GM21390 (cell line): Measurements from ENCODE around the gene ZMIZ1.

ENCODE experiments used
- ATAC-seq: cut with Tn5 transposase; IDR thresholded peaks from one replicate; pipeline ENCODE4 v1.9.1; 2021; ENCODE audit not compliant: unreplicated experiment

Gene ZMIZ1

DNA sequence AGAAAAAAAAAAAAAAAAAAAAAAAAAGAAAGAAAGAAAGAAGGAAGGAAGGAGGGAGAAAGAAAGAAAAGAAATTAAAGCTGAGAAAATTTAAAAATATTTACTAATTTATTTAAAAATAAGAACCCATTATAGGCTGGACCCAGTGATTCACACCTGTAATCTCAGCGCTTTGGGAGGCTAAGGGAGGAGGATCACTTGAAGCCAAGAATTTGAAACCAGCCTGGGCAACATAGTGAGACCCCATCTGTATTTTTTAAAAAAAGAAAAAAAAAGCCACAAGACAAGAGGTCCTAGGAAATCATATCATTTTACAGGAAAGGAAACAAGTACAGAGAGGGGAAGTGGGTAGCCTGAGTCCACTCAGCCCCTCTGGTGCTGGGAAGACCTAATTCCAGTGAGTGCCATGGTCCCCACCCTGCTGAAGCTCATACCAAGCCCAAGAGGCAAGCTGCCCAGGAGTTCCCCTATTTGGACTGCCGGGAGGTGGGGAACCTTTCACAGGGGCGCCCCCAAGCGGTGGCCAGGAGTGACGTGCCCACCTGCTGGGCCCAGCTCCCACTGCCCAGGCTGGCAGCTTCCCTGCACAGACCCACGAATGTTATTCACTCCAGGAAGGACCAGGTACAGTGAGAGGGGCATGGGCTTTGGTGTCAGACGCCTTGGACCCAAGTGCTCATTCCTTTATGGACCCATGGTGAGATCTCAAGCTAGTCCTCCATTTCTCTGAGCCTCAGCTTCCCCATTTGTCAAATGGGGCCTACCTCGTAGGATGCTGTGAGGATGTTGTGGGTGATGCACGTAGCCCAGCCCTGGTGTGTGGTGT, 133.6 kb downstream of the ZMIZ1 start:
- no peak for ATAC-seq

DNA sequence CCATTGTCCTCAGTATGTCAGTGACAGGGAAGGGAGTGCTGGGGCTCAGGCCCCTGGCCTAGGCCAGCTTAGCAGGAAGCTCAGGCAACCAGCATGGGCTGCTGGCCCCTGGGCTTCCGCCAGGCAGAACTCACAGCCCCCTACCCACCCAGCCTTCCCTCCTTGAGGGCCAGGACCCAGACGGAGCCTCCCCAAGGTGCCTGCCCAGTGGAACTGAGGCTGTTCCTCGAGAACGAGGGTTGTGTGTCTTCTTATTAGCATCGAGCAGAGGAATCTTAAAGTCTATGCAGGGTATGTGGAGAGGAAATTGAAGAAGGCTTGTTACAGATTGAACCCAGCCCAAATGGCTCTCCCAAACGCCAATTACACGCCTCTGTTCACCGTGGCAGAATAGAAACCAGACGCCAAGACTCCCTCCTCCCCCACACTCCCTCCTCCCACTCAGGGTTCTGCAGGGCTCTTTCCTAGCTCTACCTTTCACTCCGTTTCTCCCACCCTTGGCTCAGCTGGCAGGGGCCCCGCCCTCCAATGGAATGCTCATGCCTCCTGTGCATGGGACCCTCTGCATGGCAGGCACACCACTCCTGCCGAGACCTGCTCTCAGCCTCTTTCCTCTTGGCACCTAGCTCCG, 134.4 kb downstream of the ZMIZ1 start:
- ATAC-seq = no peak

DNA sequence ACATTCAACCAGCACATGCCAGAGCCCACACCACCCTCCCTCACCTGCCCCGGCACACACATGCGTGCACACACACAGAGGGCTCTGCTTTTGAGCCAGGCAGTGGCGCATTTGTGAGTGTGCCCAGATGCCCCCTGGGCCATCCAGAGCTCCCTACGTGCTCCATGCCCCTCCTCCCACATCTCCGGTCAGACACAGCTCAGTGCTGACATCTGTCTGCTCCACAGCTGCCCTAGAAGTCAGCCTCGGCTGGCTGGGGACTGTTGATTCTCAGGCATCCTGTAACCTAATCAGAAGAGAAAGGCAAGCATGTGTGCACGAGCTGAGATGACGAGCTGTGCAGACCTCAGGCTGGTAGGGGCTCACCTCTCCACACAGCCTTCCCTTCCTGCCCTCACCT, 135.1 kb downstream of the ZMIZ1 start:
- ATAC-seq = no peak

DNA sequence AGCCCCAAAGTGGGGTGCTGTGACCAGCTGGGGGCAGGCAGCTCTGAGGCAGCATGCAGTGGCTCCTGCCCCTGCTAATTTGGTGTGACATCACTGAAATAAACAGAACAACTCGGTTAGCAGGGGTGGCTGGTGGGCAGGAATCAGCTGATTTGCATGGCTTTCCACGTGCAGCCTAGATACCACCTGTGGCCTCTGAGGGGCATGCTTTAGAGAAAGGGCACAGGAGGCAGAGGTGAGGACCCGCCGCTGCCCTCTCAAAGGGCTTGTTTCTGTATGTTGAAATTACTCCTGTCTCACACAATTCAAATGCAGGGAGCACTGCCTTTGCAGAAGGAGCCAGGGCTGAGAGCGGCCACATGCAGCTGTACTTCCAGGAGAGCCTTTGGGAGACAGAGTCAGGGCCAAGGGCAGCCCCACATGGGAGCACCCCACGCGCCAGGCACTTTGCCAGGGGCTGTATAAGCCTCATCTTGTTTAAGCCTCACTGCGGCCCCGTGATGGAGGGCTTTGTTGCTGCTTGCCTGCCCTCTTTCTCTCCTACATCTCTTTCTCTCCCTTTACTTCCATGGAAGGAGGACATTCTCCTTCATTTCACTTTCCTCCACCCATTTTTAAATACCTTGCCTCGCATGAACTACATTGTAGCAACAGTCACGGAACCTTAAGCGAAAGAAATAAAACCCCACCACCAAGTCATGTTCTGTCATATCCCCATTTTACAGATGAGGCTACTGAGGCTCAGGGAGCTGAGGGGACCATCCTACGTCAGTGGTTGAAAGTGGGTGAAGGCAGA, 137.7 kb downstream of the ZMIZ1 start:
- ATAC-seq = no peak

DNA sequence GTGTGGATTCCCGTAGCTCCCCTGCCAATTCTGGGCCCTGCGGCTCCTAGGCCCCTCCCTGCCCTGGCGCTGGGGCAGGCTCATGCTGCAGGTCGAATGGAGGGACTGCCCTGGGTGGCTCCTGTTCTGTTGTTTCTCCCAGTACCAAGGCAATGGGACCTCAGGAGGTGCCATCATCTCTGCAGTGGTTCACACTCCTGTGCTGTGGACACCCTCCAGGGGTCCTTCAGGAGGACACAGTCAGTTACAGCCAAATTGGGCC, 138.3 kb downstream of the ZMIZ1 start:
- no peak for ATAC-seq

DNA sequence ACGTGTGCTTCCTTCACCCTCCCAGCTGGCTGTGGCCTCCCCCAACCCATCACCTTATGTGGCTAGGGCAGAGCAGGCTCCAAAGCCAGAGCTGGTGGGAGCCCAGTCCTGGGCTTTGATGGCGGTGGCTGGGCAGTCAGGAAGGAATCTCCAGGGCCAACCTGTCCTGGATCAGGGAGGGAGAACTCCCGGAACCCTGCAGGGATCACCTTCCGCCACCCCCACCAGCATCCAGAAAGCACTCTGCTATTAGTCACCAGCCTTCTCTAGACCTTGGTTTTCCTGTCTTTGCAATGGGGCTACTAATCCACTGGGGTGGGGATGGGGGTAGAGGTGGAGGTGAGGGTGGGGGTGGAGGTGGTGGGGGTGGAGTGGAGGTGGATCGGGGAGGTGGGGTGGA, 139.0 kb downstream of the ZMIZ1 start:
- ATAC-seq = no peak

DNA sequence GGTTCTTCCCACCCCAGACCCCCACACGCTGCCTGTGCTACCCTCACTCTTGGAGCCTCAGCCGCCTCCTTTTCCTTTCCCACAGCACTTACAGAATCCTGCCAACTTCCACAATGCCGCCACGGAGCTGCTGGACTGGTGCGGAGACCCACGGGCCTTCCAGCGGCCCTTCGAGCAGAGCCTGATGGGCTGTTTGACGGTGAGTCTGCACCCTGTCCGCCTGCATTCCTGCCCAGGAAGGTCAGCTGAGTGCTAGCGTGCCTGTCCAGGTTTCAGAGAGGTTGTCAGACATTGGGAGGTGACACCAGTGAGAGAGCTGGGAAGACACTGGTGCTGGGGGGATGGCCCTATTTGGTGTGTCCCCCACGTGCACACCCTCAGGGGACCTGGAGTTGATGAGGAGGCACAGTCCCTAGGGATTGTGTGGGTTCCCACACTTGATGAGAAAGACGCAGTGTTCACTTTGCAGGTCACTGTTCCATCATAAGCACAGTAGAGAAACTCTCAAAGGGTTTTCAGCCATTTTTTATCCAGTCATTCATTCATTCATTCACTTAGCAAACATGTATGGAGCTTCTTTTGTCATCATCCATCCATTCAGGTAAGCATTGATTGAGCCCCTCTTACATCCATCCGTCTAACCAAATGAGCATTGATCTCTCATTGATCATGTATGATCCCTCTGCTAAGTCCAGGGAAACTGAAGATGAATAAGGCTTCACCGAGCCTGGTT, 139.7 kb downstream of the ZMIZ1 start:
- no peak for ATAC-seq

DNA sequence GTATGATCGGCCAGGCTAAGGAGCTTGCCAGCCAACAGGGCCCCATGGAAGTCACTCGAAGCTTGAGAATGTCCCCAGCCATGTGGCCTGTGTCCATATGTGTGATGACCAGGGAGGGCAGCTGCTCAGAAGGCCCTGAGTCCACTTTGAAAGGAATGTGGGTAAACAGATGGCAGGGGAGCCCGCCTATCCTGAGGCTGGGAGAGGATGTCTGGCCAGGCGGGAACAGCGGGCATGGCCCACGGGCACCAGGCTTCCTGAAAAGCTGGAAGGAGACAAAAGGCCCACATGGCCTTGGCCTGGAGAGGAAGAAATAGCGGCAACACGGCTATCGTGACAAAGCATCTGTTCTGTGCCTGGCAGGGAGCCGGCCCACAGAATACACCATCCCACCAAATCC, 140.6 kb downstream of the ZMIZ1 start:
- ATAC-seq = no peak

DNA sequence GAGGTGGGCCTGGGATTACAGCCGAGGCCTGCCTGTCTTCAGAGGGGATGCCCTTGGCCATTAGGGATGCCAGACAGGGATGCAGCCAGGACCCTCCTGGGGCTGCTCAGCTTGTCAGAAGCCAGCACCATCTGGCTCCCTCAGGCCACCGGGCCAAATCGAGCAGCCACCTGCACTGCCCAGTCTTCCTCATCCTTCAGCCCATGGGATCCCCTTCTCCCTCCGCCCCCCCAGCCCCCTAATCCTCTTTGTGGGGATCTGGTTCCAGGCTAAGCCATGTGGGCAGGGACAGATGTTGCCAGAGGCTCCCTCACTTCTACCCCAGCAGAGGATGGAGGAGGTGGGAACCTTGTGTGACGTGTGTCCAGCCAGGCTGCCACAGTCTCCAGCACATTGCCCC, 141.1 kb downstream of the ZMIZ1 start:
- no peak for ATAC-seq

DNA sequence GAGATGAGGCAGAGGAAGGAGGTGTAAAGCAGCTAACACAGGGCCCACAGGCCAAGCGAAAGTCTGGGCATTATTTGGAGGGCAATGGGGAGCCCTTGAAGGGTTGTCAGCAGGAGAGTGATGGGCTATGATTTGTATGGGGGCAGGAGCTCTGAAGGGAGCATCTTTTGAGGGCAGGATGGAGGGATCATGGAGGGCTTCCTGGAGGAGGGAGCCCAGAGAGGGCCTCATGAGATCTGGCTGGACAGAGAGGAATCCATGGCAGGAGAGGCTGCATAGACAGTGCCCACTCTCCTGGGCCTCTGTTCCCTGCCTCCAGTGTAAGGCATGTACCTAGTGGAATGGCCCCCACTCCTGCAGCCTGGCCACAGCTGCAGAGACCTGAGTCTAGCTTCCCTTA, 141.9 kb downstream of the ZMIZ1 start:
- ATAC-seq = no peak

DNA sequence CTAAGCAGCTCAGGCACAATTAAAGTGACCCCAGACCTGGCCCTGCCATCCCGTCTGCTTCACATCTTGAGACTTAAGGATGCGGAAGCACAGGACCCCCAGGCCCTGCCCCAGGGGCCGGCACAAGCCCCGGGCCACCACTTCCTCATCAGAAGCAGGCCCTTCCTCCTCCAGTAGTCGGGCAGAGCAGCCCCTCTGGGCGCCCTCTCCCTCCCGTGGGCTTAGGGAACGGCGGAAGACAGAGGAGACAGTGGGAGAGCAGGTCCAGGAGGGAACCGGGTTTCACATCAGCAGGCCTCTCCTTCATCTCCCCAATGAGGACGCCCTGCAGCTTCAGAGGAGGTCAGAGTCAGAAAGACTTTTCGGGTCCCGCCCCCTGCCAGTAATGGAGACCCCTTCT, 142.8 kb downstream of the ZMIZ1 start:
- ATAC-seq = no peak

DNA sequence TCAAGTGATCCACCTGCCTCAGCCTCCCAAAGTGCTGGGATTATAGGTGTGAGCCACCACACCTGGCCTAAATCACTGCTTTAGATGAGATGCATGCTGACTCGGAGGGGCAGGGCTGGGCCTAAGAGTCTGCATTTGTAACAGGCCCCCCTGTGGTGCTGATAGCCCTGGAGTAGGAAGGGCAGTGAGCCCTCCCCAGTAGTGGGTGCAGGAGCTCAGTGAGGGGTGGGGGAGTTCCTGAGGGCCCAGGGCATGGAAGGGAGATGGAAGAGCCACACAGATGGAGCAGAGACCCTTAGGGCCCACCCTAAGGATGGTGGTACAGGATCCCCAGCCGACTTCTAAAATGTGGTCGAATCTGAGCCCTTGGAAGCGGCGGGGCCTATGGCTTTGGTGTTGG, 146.8 kb downstream of the ZMIZ1 start:
- no peak for ATAC-seq

DNA sequence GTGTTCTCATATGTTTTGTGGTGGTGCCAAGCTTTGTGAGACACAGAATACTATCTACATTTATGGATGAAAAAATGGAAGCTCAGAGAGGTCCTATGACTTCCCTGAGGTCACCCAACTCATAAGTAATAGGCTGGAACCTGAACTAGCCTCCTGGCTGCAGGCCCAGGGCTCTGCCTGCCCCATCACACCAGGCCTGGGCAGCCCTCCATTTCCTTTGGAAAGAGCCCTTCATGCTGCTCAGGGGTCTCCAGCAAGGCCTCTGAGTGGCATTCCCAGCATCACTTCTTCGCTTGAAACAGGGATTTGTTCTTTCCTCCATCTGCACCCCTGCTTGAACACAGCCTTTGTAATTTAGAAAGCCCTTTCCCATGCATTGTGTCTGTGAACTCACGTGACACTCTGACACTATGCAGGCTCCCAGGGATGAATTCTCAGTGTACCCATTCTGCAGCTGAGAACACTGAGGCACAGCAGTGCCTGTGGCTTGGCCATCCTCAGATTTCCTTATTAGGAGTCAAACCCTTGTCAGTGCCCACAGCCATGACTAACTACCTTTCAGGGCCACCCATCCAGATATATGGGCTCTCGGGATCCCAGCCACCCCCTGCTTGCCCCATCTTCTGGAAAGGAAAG, 150.7 kb downstream of the ZMIZ1 start:
- ATAC-seq = no peak

DNA sequence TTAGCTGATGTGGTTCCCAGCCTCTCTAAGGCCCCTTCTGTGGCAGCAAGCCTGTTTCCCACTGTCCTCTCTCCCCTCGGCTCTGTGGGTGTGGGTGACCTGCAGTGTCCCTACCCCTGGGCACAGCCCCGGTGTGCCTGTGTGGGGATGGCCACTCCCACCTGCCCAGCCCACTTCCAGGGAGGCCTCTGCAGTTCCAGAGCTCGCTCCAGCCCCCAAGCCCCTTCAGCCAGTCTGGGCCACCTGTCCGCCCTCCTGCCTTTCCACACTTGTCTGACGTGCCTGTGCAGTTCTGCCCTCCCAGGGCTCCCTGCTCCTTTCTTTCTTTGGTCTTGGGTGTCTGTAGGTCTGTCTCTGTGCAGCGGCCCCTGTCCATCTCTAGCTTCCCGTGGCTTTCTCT, 151.5 kb downstream of the ZMIZ1 start:
- no peak for ATAC-seq

DNA sequence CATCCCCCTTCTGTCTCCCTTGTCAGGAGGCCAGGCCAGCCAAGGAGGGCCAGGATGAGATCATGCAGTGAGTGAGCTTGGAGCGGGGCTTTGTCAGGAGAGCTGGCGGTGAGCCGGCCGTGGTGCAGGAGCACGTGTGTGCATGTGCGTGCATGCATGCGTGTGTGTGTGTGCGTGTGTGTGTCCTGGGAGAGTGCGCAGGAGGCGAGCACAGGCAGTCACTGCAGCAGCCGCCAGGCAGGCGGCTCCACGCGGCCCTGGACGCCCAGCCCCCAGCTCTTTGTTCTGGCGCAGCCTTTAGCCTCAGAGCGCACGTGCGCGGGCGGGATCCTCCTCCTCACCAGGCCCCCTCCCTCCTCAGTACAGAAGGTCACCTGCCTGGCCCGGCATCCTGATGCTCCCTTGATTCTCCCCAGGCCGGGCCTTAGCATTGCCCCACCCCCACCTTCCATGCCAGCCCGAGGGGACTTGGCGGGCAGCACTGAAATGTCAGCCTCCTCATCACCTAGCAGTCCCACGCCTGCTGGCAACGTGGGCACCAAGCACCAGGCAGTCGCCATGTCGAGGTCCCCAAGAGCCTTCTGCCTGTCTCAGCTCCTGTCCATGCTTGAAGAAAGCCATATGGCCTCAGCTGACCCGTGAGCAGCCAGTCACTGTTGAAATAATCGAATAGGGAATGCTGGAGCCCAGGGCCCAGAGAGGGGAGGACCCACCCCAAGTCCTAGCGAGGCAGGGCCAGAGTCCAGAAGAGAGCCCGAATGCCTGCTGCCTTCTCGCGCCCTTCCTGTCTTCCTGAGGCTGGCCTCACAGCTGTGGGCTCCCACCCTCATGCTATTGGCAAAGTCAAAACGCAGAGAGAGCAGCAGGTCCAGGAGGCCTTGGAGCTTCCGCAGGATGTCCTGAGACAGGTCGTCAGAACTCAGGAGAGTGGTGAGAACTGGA, 152.6 kb downstream of the ZMIZ1 start:
- no peak for ATAC-seq

DNA sequence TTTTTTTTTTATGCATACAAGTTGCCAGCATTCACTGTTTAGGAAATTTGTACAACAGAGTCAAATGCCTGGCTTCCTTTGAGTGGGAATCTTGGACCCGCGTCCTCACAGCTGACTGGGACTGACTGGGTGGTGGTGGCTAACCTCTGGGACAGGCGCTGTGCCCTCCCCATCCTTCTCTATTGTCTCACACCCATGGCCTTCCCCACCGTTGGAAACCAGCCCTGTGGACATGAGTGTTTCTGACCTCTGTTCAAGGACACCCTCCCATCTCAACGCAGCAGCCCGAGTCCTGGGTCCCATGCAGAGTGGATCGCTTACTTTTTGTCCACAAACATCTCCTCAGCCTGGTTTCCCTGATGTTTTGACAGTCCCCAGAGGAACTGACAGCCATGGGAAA, 153.4 kb downstream of the ZMIZ1 start:
- ATAC-seq = no peak

DNA sequence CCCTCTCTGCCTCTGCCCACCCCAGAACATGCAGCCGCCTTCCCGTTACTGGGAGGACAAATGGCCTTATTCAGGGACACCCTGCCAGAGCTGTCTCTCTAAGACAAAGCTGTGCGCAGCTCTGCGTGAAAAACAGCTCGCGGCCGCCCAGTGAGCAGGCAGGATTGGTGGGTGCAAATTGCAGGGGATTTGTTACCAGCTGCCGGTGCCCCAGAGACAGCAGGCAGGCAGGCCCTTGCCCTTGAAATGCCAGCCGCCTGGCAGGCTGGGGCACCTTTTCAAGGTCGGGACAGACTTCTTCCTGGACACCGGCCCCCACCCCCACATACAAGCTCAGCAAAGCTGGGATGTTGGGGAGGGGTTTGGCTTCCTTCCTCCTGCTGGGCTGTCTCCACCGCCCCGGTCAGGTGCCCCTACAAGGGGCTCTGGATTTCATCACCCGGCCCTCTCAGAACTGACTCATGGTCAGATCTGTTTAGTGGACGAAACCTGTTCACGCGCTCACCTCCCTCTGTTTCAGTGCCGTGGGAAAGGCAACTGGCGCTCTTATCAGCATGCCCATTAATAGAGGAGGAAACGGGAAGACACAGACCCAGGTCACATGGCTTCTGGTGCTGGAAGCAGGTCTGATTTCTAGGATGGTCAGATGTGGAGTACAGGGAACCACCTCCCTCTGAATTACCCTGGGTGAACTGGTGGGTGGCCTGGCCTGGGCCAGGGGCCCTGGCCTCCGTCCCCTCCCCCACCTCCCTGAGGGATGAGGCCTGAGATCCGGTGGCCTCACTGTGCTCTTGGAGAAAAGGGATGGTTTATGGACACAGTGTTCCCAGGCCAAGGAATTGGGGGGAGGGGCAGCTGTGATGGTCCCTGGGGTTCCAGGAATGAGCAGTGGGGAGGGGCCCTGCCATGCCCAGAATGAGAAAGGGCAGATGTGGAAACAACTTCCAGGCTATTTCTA, 154.6 kb downstream of the ZMIZ1 start:
- ATAC-seq = no peak

DNA sequence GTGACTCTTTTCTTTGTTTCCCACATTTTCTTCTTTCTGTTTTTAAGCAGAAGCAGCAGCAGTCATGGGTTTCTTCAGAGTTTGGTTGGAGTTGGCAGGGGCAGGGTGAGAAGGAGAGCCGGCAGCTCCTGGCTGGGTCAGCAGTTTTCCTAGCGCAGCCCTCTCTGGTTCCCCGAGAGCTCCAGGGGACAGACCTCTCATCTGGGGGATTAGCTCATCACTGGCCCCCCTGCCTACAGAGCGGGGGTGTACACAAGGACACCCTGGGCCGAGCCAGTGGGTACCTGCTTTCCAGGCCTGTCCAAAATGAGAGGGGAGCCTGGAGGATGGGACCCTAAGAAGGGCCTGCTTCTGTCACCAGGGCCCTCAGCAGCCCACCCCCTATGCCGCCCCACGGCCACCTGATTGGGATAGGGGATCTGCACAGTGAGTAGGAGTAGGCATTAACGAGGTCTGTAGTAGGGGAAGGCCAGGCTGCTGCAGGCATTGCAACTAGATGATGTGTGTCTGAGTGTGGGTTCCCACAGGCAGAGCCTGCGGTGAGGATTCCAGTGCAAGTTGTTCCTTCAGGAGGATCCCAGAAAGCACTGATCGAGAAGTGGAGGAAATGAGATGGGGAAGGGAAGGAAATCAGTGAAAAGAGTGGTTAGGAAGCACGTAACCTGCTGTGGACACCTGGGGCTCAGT, 155.6 kb downstream of the ZMIZ1 start:
- ATAC-seq = no peak
